IPS-15b (cell line): ENCODE results near the gene ZC3H13.

Experiments used
- H3K27me3 ChIP-seq: one replicate; pipeline ENCODE4 v1.6.1; 2013; ENCODE audit warnings: low read length; ENCODE audit not compliant: control insufficient read depth, insufficient read depth
- H3K36me3 ChIP-seq: one replicate; pipeline ENCODE4 v1.6.1; 2013; ENCODE audit warnings: low read length; ENCODE audit not compliant: control insufficient read depth, insufficient read depth
- H3K4me1 ChIP-seq: one replicate; pipeline ENCODE4 v1.6.1; 2013; ENCODE audit warnings: mild to moderate bottlenecking, low read length; ENCODE audit not compliant: control insufficient read depth, insufficient read depth
- H3K4me3 ChIP-seq: one replicate; pipeline ENCODE4 v1.5.1; 2013; ENCODE audit warnings: low read depth, low read length
- H3K9ac ChIP-seq: one replicate; pipeline ENCODE4 v1.6.1; 2013; ENCODE audit warnings: low read depth, mild to moderate bottlenecking, low read length
- H3K9me3 ChIP-seq: one replicate; pipeline ENCODE4 v1.6.1; 2013; ENCODE audit warnings: mild to moderate bottlenecking, low read length; ENCODE audit not compliant: control insufficient read depth, insufficient read depth

ZC3H13 gene

DNA sequence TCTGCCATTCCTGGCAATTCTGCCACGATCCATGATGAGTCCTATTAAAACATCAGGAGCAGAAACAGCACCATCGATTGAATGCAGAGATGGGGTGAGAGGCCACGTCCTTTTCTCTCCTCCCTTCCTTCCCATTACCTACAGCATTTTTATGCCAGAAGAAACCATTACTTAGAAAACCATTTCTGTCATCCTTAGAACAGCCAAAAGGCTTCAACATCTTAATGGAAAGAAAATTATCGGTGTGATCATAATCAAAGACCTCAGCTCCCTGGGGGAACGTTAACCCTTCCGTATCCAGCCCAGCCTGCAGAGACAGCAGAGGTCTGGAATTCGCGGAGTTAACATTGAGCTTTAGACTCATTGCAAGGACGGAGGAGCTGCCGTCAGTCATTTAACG, 145.0 kb downstream of the ZC3H13 start:
- Histone ChIP-seq H3K36me3 (no peaks in the 10 kb centered on the region), H3K4me3 (no peak overlapping the region), H3K4me1 (no peaks in the 10 kb centered on the region), H3K9ac (no peak overlapping the region), H3K9me3 (no peaks in the 10 kb centered on the region), H3K27me3 (no peaks in the 10 kb centered on the region)
